GM12878 (cell line): ENCODE results near the gene IER2.

ENCODE experiments used
- ETV6 ChIP-seq, 2 experiments: fragments of 450-650 bp in 1 of 2; IDR thresholded peaks in 1 of 2; conservative IDR thresholded peaks in 1 of 2; 2 replicates each; pipeline ENCODE4 v1.6.1; 2014; ENCODE audit warnings: antibody characterized with exemption in 1 of 2, borderline replicate concordance in 1 of 2, low read depth in 1 of 2, mild to moderate bottlenecking in 1 of 2, moderate library complexity in 1 of 2
- EZH2 ChIP-seq: IDR thresholded peaks from 2 replicates; pipeline ENCODE4 v1.6.1; 2012; ENCODE audit warnings: low read depth, mild to moderate bottlenecking, control low read depth, inconsistent platforms, low read length, borderline replicate concordance; ENCODE audit not compliant: control insufficient read depth
- HDGF ChIP-seq: fragments of 450-650 bp; IDR thresholded peaks from 2 replicates; pipeline ENCODE4 v1.6.1; 2016; ENCODE audit warnings: antibody characterized with exemption
- JUND ChIP-seq: IDR thresholded peaks from 2 replicates; pipeline ENCODE4 v1.6.1; 2012; ENCODE audit warnings: low read depth, mild to moderate bottlenecking, low read length, improper control_type of control experiment, moderate library complexity
- MEF2A ChIP-seq: IDR thresholded peaks from 2 replicates; pipeline ENCODE4 v1.6.1; 2011; ENCODE audit warnings: low read depth, mild to moderate bottlenecking, low read length, moderate library complexity; ENCODE audit not compliant: insufficient read depth
- POLR2A ChIP-seq: IDR thresholded peaks from 2 replicates; pipeline ENCODE4 v1.6.1; 2011; ENCODE audit warnings: low read depth, mild to moderate bottlenecking, low read length
- POLR2AphosphoS5 ChIP-seq: IDR thresholded peaks from 2 replicates; pipeline ENCODE4 v1.6.1; 2011; ENCODE audit warnings: mild to moderate bottlenecking, low read length, inconsistent platforms
- STAT1 ChIP-seq: fragments of 450-650 bp; conservative IDR thresholded peaks from 2 replicates; pipeline ENCODE4 v1.6.1; 2014; ENCODE audit warnings: antibody characterized with exemption, mild to moderate bottlenecking
- ZNF622 ChIP-seq: fragments of 450-650 bp; IDR thresholded peaks from 2 replicates; pipeline ENCODE4 v1.6.1; 2017; ENCODE audit warnings: mild to moderate bottlenecking, inconsistent platforms
- TF ChIP-seq, protein P1 (sequence below): IDR thresholded peaks from 2 replicates; pipeline ENCODE4 v1.6.1; 2011; ENCODE audit warnings: low read depth, mild to moderate bottlenecking, low read length, moderate library complexity, borderline replicate concordance; ENCODE audit errors: extremely low read depth
- TF ChIP-seq, protein P2 (sequence below): fragments of 450-650 bp; conservative IDR thresholded peaks from 2 replicates; pipeline ENCODE4 v1.6.1; 2017; ENCODE audit warnings: mild to moderate bottlenecking, moderate library complexity
- TF ChIP-seq, protein P3 (sequence below), 3 experiments: IDR thresholded peaks in 2 of 3; conservative IDR thresholded peaks in 1 of 3; 2 replicates each; pipeline ENCODE4 v1.5.1; 2011; ENCODE audit warnings: low read depth in 3 of 3, low read length in 3 of 3, mild to moderate bottlenecking in 3 of 3, control low read depth in 2 of 3, moderate library complexity in 2 of 3, inconsistent platforms in 1 of 3, mixed read lengths in 1 of 3; ENCODE audit not compliant: control insufficient read depth in 2 of 3, insufficient read depth in 1 of 3; ENCODE audit errors: extremely low read depth in 1 of 3

DNA sequence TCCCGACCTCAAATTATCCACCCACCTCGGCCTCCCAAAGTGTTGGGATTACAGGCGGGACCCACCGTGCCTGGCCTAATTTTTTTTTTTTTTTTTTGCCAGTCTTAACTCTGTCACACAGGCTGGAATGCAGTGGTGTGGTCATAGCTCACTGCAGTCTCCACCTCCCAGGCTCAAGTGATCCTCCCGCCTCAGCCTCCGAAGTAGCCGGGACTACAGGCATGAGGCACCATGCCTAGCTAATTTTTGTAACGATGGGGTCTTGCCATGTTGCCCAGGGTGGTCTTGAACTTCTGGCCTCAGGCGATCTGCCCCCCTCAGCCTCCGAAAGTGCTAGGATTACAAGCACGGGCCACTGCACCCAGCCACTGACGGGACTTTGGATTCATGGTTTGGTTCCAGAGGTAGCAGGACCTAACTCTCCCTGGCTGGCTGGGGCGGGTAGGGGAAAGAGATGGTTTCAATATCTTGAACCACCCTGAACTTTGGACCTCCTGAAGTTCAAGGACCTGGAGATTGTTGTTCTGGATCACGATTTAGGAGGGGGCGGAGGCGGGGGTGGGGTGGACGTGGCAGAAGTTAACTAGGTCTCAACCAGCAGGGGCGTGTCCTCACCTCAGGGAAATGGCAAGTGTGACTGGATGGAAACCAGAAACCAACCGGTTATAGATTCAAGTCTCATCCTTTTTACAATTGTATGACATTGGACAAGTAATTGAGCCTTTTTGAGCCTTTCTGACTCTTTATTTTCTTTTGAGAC is 40.8 kb downstream of the IER2 start:
- TF ChIP-seq, protein P1, sequence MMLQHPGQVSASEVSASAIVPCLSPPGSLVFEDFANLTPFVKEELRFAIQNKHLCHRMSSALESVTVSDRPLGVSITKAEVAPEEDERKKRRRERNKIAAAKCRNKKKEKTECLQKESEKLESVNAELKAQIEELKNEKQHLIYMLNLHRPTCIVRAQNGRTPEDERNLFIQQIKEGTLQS = no peak
- TF ChIP-seq POLR2AphosphoS5 = no peak
- TF ChIP-seq, protein P2, sequence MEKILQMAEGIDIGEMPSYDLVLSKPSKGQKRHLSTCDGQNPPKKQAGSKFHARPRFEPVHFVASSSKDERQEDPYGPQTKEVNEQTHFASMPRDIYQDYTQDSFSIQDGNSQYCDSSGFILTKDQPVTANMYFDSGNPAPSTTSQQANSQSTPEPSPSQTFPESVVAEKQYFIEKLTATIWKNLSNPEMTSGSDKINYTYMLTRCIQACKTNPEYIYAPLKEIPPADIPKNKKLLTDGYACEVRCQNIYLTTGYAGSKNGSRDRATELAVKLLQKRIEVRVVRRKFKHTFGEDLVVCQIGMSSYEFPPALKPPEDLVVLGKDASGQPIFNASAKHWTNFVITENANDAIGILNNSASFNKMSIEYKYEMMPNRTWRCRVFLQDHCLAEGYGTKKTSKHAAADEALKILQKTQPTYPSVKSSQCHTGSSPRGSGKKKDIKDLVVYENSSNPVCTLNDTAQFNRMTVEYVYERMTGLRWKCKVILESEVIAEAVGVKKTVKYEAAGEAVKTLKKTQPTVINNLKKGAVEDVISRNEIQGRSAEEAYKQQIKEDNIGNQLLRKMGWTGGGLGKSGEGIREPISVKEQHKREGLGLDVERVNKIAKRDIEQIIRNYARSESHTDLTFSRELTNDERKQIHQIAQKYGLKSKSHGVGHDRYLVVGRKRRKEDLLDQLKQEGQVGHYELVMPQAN = no peak
- TF ChIP-seq POLR2A = no peak
- no peak for TF ChIP-seq JUND
- no peak for TF ChIP-seq STAT1
- TF ChIP-seq, protein P3, sequence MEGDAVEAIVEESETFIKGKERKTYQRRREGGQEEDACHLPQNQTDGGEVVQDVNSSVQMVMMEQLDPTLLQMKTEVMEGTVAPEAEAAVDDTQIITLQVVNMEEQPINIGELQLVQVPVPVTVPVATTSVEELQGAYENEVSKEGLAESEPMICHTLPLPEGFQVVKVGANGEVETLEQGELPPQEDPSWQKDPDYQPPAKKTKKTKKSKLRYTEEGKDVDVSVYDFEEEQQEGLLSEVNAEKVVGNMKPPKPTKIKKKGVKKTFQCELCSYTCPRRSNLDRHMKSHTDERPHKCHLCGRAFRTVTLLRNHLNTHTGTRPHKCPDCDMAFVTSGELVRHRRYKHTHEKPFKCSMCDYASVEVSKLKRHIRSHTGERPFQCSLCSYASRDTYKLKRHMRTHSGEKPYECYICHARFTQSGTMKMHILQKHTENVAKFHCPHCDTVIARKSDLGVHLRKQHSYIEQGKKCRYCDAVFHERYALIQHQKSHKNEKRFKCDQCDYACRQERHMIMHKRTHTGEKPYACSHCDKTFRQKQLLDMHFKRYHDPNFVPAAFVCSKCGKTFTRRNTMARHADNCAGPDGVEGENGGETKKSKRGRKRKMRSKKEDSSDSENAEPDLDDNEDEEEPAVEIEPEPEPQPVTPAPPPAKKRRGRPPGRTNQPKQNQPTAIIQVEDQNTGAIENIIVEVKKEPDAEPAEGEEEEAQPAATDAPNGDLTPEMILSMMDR (IDR thresholded peaks at IDR 0.05 in 2 of 3, conservative IDR thresholded peaks at IDR 0.05 in 1 of 3; ENCODE audit: control insufficient read depth in 2 of 3, extremely low read depth in 1 of 3, insufficient read depth in 1 of 3, low read depth in 3 of 3, low read length in 3 of 3) = no peak
- TF ChIP-seq MEF2A = no peak
- TF ChIP-seq ETV6 (conservative IDR thresholded peaks at IDR 0.05 in 1 of 2, IDR thresholded peaks at IDR 0.05 in 1 of 2; ENCODE audit: borderline replicate concordance in 1 of 2, low read depth in 1 of 2) = no peak
- no peak for TF ChIP-seq EZH2
- no peak for TF ChIP-seq HDGF
- no peak for TF ChIP-seq ZNF622
